Stomach (tissue), 4 donors: ENCODE measurements around the gene CBLC.

ENCODE experiments used
- CTCF ChIP-seq, 7 experiments: fragments of 450-650 bp in 4 of 7; fragments of 200-600 bp in 3 of 7; sonication (generic) in 3 of 7; IDR thresholded peaks; one replicate each; pipeline ENCODE4 v1.5.1; 2016 to 2019; ENCODE audit warnings: antibody characterized with exemption in 7 of 7, control low read depth in 2 of 7, mild to moderate bottlenecking in 1 of 7
- POLR2A ChIP-seq, 4 donors: fragments of 450-650 bp; IDR thresholded peaks; one replicate each; pipeline ENCODE4 v1.6.1; 2016; ENCODE audit warnings: antibody characterized with exemption in 4 of 4, control low read depth in 2 of 4, mild to moderate bottlenecking in 1 of 4, moderate library complexity in 1 of 4
- POLR2AphosphoS5 ChIP-seq, 3 donors: sonication (generic); formaldehyde crosslinking; IDR thresholded peaks; one replicate each; pipeline ENCODE4 v1.6.1; 2016; ENCODE audit warnings: antibody characterized with exemption in 3 of 3

GRCh38 chr19:44775676-44776240 is 1.9 kb upstream of the CBLC start:
- no peak for TF ChIP-seq CTCF (IDR thresholded peaks at IDR 0.05)
- TF ChIP-seq POLR2AphosphoS5 (IDR thresholded peaks at IDR 0.05), result no peak
- TF ChIP-seq POLR2A (IDR thresholded peaks at IDR 0.05), result no peak
